Liver (tissue), 9 donors: ENCODE data around the gene SLC18A2. TPM values are rescaled to one million over a fixed set of nuclear protein-coding genes. Genes with fewer than 3 reads are reported as not detected.

Experiments used
- DNase-seq: peaks from one replicate; pipeline ENCODE4 v3.0.0-alpha.2; 2017; ENCODE audit warnings: low spot score
- H3K27ac ChIP-seq, 2 donors: one replicate each; pipeline ENCODE4 v1.7.0; 2013; ENCODE audit warnings: inconsistent platforms in 2 of 2, low read length in 2 of 2, control low read depth in 1 of 2, low read depth in 1 of 2, mild to moderate bottlenecking in 1 of 2
- H3K27me3 ChIP-seq, 4 donors: one replicate each; pipeline versions ENCODE4 v1.6.1 to v1.7.0; 2013; ENCODE audit warnings: low read length in 3 of 4, inconsistent platforms in 1 of 4, mild to moderate bottlenecking in 1 of 4, moderate library complexity in 1 of 4; ENCODE audit not compliant: control insufficient read depth in 4 of 4, insufficient read depth in 4 of 4
- H3K36me3 ChIP-seq, 4 donors: one replicate each; pipeline versions ENCODE4 v1.6.1 to v1.7.0; 2013; ENCODE audit warnings: low read length in 3 of 4, mild to moderate bottlenecking in 3 of 4, low read depth in 1 of 4, moderate library complexity in 1 of 4; ENCODE audit not compliant: control insufficient read depth in 4 of 4, insufficient read depth in 3 of 4
- H3K4me1 ChIP-seq, 4 donors: one replicate each; pipeline versions ENCODE4 v1.6.1 to v1.7.0; 2013; ENCODE audit warnings: low read length in 3 of 4, mild to moderate bottlenecking in 3 of 4, moderate library complexity in 1 of 4; ENCODE audit not compliant: control insufficient read depth in 4 of 4, insufficient read depth in 4 of 4
- H3K4me3 ChIP-seq, 3 donors: one replicate each; pipeline versions ENCODE4 v1.6.1 to v1.7.0; 2013; ENCODE audit warnings: low read length in 3 of 3, control low read depth in 1 of 3, low read depth in 1 of 3, mild to moderate bottlenecking in 1 of 3
- H3K9ac ChIP-seq, 2 donors: one replicate each; pipeline ENCODE4 v1.7.0; 2013; ENCODE audit warnings: low read length in 2 of 2, mild to moderate bottlenecking in 2 of 2, moderate library complexity in 2 of 2, control low read depth in 1 of 2, low read depth in 1 of 2
- H3K9me3 ChIP-seq, 4 donors: one replicate each; pipeline versions ENCODE4 v1.6.1 to v1.7.0; 2013; ENCODE audit warnings: low read length in 3 of 4; ENCODE audit not compliant: control insufficient read depth in 4 of 4
- ATF3 ChIP-seq: IDR thresholded peaks from 2 replicates; pipeline ENCODE4 v1.6.1; 2016; ENCODE audit warnings: antibody characterized with exemption
- CTCF ChIP-seq: fragments of 150-350 bp; IDR thresholded peaks from 2 replicates; pipeline ENCODE4 v1.5.1; 2017; ENCODE audit warnings: improper control_type of control experiment, low read depth, low read length; ENCODE audit not compliant: missing input control
- EGR1 ChIP-seq, 2 donors: IDR thresholded peaks; 2 replicates each; pipeline ENCODE4 v1.6.1; 2016 to 2018; ENCODE audit warnings: antibody characterized with exemption in 2 of 2, low read depth in 2 of 2
- FOXA1 ChIP-seq: IDR thresholded peaks from 2 replicates; pipeline ENCODE4 v1.6.1; 2016; ENCODE audit warnings: antibody characterized with exemption
- FOXA2 ChIP-seq: IDR thresholded peaks from 2 replicates; pipeline ENCODE4 v1.6.1; 2016; ENCODE audit warnings: antibody characterized with exemption
- GABPA ChIP-seq, 2 donors: IDR thresholded peaks in 1 of 2; conservative IDR thresholded peaks in 1 of 2; 2 replicates each; pipeline ENCODE4 v1.6.1; 2016; ENCODE audit warnings: antibody characterized with exemption in 2 of 2, mild to moderate bottlenecking in 1 of 2, moderate library complexity in 1 of 2
- HNF4A ChIP-seq, 2 donors: conservative IDR thresholded peaks; 2 replicates each; pipeline ENCODE4 v1.6.1; 2016; ENCODE audit warnings: antibody characterized with exemption in 2 of 2, mild to moderate bottlenecking in 2 of 2
- HNF4G ChIP-seq: IDR thresholded peaks from 2 replicates; pipeline ENCODE4 v1.6.1; 2016; ENCODE audit warnings: antibody characterized with exemption
- JUND ChIP-seq, 2 donors: IDR thresholded peaks; 2 replicates each; pipeline ENCODE4 v1.6.1; 2016; ENCODE audit warnings: antibody characterized with exemption in 2 of 2
- MAX ChIP-seq: IDR thresholded peaks from 2 replicates; pipeline ENCODE4 v1.6.1; 2016; ENCODE audit warnings: antibody characterized with exemption
- NR2F2 ChIP-seq: IDR thresholded peaks from 2 replicates; pipeline ENCODE4 v1.6.1; 2016; ENCODE audit warnings: antibody characterized with exemption
- RAD21 ChIP-seq, 2 donors: IDR thresholded peaks; 2 replicates each; pipeline ENCODE4 v1.6.1; 2016; ENCODE audit warnings: antibody characterized with exemption in 2 of 2, mild to moderate bottlenecking in 2 of 2
- REST ChIP-seq: IDR thresholded peaks from 2 replicates; pipeline ENCODE4 v1.6.1; 2016; ENCODE audit warnings: antibody characterized with exemption, mild to moderate bottlenecking
- RXRA ChIP-seq, 2 donors: IDR thresholded peaks; 2 replicates each; pipeline ENCODE4 v1.6.1; 2017 to 2018; ENCODE audit warnings: antibody characterized with exemption in 2 of 2, mild to moderate bottlenecking in 1 of 2
- SP1 ChIP-seq: IDR thresholded peaks from 2 replicates; pipeline ENCODE4 v1.6.1; 2018; ENCODE audit warnings: antibody characterized with exemption, mild to moderate bottlenecking
- TAF1 ChIP-seq: conservative IDR thresholded peaks from 2 replicates; pipeline ENCODE4 v1.6.1; 2016; ENCODE audit warnings: antibody characterized with exemption, mild to moderate bottlenecking
- YY1 ChIP-seq: IDR thresholded peaks from 2 replicates; pipeline ENCODE4 v1.6.1; 2016; ENCODE audit warnings: antibody characterized with exemption, mild to moderate bottlenecking
- ZBTB33 ChIP-seq: IDR thresholded peaks from 2 replicates; pipeline ENCODE4 v1.6.1; 2016; ENCODE audit warnings: antibody characterized with exemption
- WGBS: extraction: QIAGEN DNeasy Blood & Tissue Kit; methylation state at CpG from one replicate; pipeline ENCODE4 v1.1.7; 2013; 5-methylcytosine and 5-hydroxymethylcytosine counted together
- polyA plus RNA-seq, 2 donors: library from polyadenylated mRNA; stranded (reverse) in 1 of 2; unstranded in 1 of 2; fragments of 200-250 nt in 1 of 2; fragments of >200 nt in 1 of 2; fragmentation: Nextera tagmentation in 1 of 2; extraction: Ambion mirVana in 1 of 2; gene quantifications; one replicate each; pipeline versions ENCODE4 v1.2.1 to v1.2.3, GENCODE V29; 2013 to 2015
- total RNA-seq, 2 donors: library from RNA; depleted of rRNA; stranded (reverse); fragments of >200 nt; gene quantifications; one replicate each; pipeline ENCODE4 v1.2.3, GENCODE V29; 2014
- donor health status: healthy.
- donor health status: healthy.
- donor health status: healthy.
- donor health status: healthy.
- donor health status: healthy.

Gene SLC18A2
- total and polyA plus RNA-seq, 4 donors, result 0.92 to 3.7 (median 1.4) TPM

- H3K4me3 ChIP-seq, result no peak overlapping the region
- H3K9ac ChIP-seq, result no peak overlapping the region
- DNase-seq, result no peak
- H3K4me1 ChIP-seq, result peaks cover 0 to 12% (median 7%) of the 10 kb centered on the region in 4 donors
- 94% methylated on average over 8 of the region's 8 CpGs for WGBS
- no peak for TF ChIP-seq JUND (IDR thresholded peaks at IDR 0.05)
- H3K36me3 ChIP-seq, result no peaks in the 10 kb centered on the region
- peaks cover 0 to 10% (median 2%) of the 10 kb centered on the region in 4 donors for H3K27me3 ChIP-seq
- H3K27ac ChIP-seq, result no peak overlapping the region
- no peaks in the 10 kb centered on the region for H3K9me3 ChIP-seq
Measured at GRCh38 chr10:117239051-117239450, 1.9 kb upstream of the SLC18A2 start.

- Histone ChIP-seq H3K4me1 (peaks cover 0 to 12% (median 7%) of the 10 kb centered on the region in 4 donors), H3K36me3 (no peaks in the 10 kb centered on the region), H3K4me3 (no peak overlapping the region), H3K27ac (no peak overlapping the region), H3K9me3 (no peaks in the 10 kb centered on the region), H3K27me3 (peaks cover 0 to 10% (median 2%) of the 10 kb centered on the region in 4 donors), H3K9ac (no peak overlapping the region)
- TF ChIP-seq NR2F2 (no peak), JUND (IDR thresholded peaks at IDR 0.05) (no peak), EGR1 (IDR thresholded peaks at IDR 0.05; ENCODE audit: low read depth in 2 of 2) (no peak), SP1 (no peak), GABPA (IDR thresholded peaks at IDR 0.05 in 1 of 2, conservative IDR thresholded peaks at IDR 0.05 in 1 of 2) (no peak), ZBTB33 (no peak), REST (no peak), FOXA1 (no peak), HNF4A (conservative IDR thresholded peaks at IDR 0.05) (no peak), RAD21 (IDR thresholded peaks at IDR 0.05) (no peak), HNF4G (no peak), TAF1 (no peak), RXRA (IDR thresholded peaks at IDR 0.05) (no peak), FOXA2 (no peak), YY1 (no peak), ATF3 (no peak), MAX (no peak), CTCF (no peak)
- DNase-seq, result no peak
- WGBS, result 59% methylated on average over 15 of the region's 15 CpGs
Measured at GRCh38 chr10:117239721-117240620, 943 bp upstream of the SLC18A2 start.
